ENCODE data around the gene AHNAK.

The AHNAK gene

DNA sequence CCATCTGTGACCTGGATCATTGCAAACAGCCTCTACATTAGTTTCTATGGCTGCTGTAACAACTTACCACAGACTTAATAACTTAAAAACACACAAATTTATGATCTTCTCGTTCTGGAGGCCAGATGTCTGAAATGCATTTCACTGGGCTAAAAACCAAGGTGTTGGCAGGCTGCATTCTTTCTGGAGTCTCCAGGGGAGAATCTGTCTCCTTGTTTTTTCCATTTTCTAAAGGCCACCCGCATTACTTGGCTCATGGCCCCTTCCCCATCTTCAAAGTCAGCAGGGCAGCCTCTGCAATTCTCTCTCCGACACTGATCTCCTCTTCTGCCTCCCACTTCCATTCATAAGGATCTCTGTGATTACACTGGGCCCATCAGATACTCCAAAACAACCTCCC is 116.2 kb downstream of the AHNAK start:
- no peak for DNase-seq

GRCh38 chr11:62428871-62429560 is 117.6 kb downstream of the AHNAK start:
- DNase-seq = no peak

DNA sequence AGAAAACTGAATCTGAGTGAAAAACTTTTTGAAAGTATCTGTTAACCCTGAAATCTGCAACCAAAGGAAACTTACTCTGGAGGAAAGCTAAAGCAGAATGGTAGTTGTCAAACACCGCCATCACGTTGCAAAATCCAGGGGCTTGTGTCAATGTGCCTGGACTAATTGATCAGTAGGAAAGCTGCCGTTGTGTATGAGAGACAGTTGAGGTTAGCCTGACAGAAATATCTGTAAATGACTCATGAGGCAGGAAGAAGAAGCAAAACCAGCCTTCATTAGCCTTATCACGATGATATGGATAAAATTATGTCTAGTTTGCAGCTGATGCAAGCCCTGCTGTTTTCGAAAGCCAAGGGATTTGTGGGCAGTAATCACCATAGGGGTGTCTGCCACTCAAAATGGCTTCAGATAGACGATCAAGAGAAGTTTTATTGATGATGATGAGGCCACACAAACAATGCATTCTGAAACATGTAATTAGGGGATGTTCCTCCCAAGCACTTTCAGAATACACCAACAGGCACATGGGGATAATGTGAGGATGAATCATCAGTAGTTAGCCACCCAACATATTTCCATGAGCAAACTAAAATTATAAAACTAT is 118.9 kb downstream of the AHNAK start:
- no peak for DNase-seq

DNA sequence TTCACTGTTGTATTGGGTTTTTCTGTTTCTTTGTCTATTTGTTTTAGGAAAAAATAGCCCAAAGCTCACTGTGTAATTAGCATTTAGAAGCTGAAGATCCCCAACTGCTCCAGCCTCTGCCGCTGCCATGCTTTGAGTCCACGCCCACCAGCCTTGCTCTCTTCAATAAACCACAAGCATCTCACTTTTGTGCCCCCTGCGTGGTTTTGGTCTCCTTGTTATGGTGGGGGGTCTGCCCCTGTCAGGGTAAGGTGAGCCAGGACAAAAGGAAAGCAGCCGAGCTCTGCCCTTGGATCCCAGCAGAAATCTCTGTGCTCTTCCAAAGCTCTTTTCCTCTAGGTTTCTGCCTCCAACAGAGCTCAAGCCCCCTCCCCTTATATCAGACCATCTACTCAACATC is 123.6 kb downstream of the AHNAK start:
- no peak for DNase-seq

- DNase-seq = no peak
Measured at GRCh38 chr11:62421996-62422395, 124.6 kb downstream of the AHNAK start.

- no peak for DNase-seq
Measured at GRCh38 chr11:62420882-62421281, 125.7 kb downstream of the AHNAK start.

DNA sequence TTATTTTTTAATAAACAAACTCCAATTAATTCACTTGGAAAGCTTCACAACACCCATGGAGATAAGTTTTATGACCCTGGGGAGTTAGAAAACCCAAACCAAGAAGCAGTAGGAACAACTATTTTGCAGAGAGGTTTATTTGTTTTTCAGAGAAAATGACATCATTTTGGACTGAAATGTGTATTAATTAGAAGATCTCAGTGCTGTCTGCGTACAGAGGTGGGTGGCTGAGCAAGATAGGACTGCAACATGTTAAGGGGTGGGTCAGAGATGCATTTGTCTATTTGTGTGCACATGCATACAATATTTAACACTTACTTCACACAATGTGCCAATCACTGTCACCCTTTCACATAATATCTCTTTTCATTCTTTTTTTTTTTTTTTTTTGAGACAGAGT is 126.7 kb downstream of the AHNAK start:
- DNase-seq = no peak

- DNase-seq = no peak
Measured at GRCh38 chr11:62419314-62419929, 127.2 kb downstream of the AHNAK start.

- no peak for DNase-seq
Measured at GRCh38 chr11:62418733-62419132, 127.9 kb downstream of the AHNAK start, which contains the start of gene SCGB1A1. SCGB1A1 (plus strand) TSS chr11:62419033; CDS start chr11:62419096, 63 bp downstream.

GRCh38 chr11:62418136-62418535 is 128.5 kb downstream of the AHNAK start:
- DNase-seq = no peak

DNA sequence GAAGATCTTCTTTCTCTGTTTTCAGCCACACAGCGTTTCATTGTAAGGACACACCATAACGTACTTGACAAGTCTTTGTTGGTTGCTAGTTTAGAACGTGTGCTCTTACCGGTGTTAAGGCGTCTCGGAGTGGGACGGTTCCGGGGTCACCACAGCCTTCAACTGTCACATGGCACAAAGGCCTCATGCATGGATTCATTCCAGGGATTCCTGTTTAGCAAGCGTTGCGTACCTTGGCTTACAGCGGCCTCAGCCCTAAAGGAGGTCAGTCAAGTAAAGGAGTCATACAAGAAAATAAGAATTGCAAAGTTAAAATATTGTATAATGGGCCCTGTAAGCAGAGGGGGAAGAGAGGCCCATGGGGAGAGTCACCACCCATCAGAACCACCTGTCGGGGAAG is 130.0 kb downstream of the AHNAK start:
- DNase-seq = no peak

DNA sequence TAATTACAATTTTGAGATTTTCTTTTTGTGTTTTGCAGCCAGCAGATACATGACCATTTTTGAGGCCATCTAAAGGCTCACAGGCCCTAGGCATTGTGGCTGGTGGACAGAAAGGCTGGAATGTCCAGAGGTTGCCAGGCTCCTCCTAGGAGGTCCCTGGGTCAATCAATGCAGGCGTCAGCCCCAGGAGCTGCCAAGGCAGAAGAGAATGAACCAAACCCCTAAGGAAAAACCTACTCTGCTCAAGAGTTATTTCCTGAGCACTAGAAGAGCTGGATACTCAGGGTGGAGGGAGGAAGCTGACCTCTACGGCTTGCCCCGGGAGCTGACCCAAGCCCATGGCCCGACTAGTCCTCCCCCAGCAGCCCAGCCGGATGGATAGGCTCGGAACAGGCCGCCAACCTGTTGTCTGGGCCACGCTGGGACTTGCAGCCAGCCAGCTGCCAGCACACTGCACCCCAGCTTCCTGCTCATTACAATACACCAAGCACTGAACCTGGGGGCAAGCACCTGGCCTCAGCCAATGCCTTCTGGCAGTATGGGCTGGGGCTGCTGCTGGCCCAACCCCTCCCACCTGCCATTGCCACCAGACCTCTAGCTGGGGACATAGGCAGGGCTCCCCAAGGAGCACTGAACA is 133.4 kb downstream of the AHNAK start:
- no peak for DNase-seq

- DNase-seq = no peak
Measured at GRCh38 chr11:62411524-62411923, 135.1 kb downstream of the AHNAK start.

- no peak for DNase-seq
Measured at GRCh38 chr11:62410972-62411371, 135.6 kb downstream of the AHNAK start.

GRCh38 chr11:62409831-62410230 is 136.8 kb downstream of the AHNAK start:
- no peak for DNase-seq

GRCh38 chr11:62406034-62406433 is 140.6 kb downstream of the AHNAK start:
- DNase-seq = no peak

DNA sequence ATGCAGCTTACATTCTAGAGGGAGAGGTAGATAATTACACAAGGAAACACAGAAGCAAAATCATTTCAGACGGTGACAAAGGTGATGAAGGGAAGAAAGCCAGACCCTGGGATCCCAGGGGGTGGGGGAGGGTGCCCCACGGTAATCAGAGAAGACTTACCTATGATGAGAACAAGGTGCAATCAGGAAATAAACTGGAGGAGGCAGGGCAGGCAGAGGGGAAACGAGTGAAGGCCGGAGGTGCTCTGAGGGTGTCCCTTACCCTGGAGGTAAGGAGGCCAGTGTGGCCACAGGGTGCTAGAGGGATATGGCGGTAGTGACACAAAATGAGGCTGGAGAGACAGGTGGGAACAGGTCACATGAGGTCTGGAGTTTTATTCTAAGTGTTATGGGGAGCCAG is 141.7 kb downstream of the AHNAK start:
- DNase-seq = no peak

DNA sequence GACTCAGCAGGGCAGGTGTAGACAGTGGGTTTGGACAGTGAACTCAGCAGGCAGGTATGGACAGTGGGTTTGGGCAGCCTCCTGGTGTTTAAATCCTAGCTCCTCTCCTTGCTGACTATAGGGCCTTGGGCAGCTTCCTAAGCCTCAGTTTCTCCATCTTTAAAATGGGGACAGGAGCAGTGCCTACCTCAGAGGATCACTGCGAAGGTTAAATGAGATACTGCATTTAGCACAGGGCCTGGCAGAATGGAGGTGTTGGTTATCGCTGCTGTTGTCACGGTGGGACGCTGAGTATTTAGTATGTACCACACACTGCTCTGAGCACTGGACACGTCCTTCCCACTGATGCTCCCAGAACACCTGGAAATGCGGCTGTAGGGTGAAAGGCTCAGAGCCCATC is 142.2 kb downstream of the AHNAK start:
- DNase-seq = no peak

DNA sequence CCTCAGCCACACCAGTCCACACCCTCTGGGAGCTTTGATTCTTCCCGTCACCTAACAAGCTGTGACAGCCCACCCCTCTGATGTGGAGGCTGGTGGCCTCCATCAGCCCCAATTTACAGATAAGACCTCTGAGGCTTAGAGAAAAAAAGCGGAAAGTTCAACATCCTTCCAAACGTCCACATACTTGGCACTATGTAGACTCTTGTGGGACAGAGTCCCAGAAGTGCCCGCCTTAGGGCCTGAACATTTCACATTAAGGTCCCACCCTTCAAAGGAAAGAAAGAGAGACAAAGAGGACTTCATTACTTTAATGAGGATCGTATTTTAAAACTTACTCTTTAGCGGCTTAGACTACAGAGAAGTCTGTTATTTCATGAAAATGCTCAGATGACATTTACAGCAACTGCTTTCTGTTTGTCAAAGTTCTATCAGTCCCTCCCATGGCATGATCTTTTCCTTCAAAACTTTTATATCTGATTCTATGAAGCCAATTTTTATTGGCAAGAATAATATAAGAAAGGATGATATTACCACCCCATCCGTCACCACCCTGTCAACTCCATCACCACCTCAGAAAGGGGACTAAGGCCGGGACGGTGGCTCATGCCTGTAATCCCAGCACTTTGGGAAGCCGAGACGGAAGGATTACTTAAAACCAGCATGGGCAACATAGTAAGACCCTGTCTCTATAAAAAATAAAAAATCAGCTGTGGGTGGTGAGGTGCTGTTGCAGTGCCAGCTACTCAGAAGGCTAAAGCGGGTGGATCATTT is 143.5 kb downstream of the AHNAK start:
- DNase-seq = no peak

DNA sequence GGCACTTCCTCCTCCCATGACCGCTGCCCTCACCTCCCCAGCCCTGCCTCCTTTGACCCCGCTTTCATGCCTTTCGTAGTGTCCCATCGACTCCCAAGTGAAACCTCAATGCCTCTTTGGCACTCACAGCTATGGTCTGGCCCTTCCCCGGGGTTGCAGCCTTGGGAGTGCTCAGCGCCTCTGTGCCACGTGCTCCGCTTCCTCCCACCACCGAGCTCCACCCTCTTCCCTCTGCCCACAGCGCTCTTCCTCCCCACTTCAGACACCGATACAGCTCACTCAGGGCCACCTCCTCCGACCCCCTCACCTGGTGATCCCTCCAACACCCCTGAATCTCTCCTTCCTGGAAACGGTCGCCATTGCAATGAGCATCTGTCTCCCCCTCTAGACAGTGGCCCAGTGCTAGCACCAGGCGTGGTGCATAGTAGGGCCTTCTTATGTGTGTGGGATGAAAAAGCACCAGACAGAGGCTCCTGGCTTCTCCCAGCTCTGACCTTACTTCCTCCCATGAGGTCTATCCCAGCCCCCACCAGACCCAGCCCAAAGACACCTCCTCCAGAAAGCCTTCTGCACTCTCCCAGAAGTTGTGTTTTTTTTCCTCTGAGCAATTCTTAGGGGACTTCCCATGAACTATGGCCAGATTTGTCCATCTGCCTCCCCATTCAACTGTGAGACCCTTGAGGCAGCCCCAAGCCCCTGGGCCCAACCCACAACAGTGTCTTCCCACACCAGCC is 144.2 kb downstream of the AHNAK start:
- DNase-seq = no peak

DNA sequence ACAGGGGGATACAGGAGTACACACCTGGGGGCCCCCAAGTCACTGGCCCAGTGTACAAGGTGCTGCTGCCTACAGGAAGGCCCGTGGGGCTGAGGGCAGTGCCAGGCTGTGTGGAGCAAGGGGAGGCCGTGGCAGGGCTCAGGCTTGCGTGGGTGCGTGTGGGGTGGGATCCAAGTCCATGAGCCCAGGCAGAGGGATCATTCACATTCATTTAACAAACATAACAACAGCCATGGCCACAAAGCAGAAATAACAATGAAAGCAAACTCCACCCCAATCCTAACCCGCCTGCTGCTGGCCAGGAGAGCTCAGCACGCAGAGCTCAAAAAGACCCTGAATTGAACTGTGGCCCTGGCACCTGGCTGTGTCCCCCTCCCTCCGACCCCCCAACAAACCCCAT is 144.8 kb downstream of the AHNAK start:
- DNase-seq = no peak

- DNase-seq = no peak
Measured at GRCh38 chr11:62401356-62401755, 145.2 kb downstream of the AHNAK start.

Data from activated gamma-delta T cell (primary cell).